AML-193 (cell line): ENCODE data around the gene ADAM8.
A peak's percentile ranks its signal among the peaks of the same experiment; 100 is the strongest.

Source experiments
- DNase-seq, 2 experiments: peaks; one replicate each; lab custom pipeline; 2025; lab: John Stamatoyannopoulos, UW

The ADAM8 gene

GRCh38 chr10:133308421-133309099, 31.9 kb upstream of the ADAM8 start, which contains the start of the genes TUBGCP2 and ZNF511:
Gene TUBGCP2 (minus strand): TSS chr10:133308872. CDS start chr10:133302941, 5,931 bp downstream.
Gene ZNF511 (plus strand): TSS chr10:133308914. CDS start chr10:133308944, 30 bp downstream.
- peak; percentile 42 to 70 for DNase-seq

- DNase-seq: peak; percentile 63 to 70
Observed at GRCh38 chr10:133307776-133308420, 31.2 kb upstream of the ADAM8 start.

GRCh38 chr10:133306941-133307379, 30.3 kb upstream of the ADAM8 start:
- no peak for DNase-seq

GRCh38 chr10:133306097-133306476, 29.4 kb upstream of the ADAM8 start:
- DNase-seq: no peak

GRCh38 chr10:133303206-133303605, 26.5 kb upstream of the ADAM8 start:
- DNase-seq: no peak

- DNase-seq: no peak
Observed at GRCh38 chr10:133302230-133302629, 25.6 kb upstream of the ADAM8 start.

GRCh38 chr10:133299738-133300137, 23.1 kb upstream of the ADAM8 start:
- no peak for DNase-seq

- no peak for DNase-seq
Observed at GRCh38 chr10:133299224-133299623, 22.6 kb upstream of the ADAM8 start.

GRCh38 chr10:133298466-133298865, 21.8 kb upstream of the ADAM8 start:
- DNase-seq: no peak

- no peak for DNase-seq
Observed at GRCh38 chr10:133297504-133297903, 20.8 kb upstream of the ADAM8 start.

GRCh38 chr10:133295426-133296320, 19.0 kb upstream of the ADAM8 start:
- no peak for DNase-seq

- DNase-seq: no peak
Observed at GRCh38 chr10:133294189-133294588, 17.5 kb upstream of the ADAM8 start.

- no peak for DNase-seq
Observed at GRCh38 chr10:133293810-133294119, 17.1 kb upstream of the ADAM8 start.

- DNase-seq: no peak
Observed at GRCh38 chr10:133292919-133293809, 16.5 kb upstream of the ADAM8 start.

- no peak for DNase-seq
Observed at GRCh38 chr10:133289761-133290160, 13.1 kb upstream of the ADAM8 start.

- no peak for DNase-seq
Observed at GRCh38 chr10:133287832-133288500, 11.3 kb upstream of the ADAM8 start.

- DNase-seq: no peak
Observed at GRCh38 chr10:133286366-133286765, 9.7 kb upstream of the ADAM8 start.

GRCh38 chr10:133285217-133285616, 8.5 kb upstream of the ADAM8 start:
- no peak for DNase-seq

- DNase-seq: no peak
Observed at GRCh38 chr10:133283931-133284330, 7.3 kb upstream of the ADAM8 start.

- no peak for DNase-seq
Observed at GRCh38 chr10:133282846-133283390, 6.2 kb upstream of the ADAM8 start.
